WTC11 (cell line): ENCODE results near the gene CRYBB1.

ENCODE experiments used
- CBFB ChIP-seq: sonication (generic); formaldehyde crosslinking; IDR thresholded peaks from 2 replicates; pipeline ENCODE4 v1.8.1; 2022; ENCODE audit warnings: mild to moderate bottlenecking, low read depth, missing genetic modification reagents
- CTCF ChIP-seq: fragments of 200-600 bp; IDR thresholded peaks from 2 replicates; pipeline ENCODE4 v1.8.0; 2022; ENCODE audit warnings: antibody characterized with exemption
- ETV6 ChIP-seq: sonication (generic); formaldehyde crosslinking; IDR thresholded peaks from 2 replicates; pipeline ENCODE4 v1.8.1; 2022; ENCODE audit warnings: mild to moderate bottlenecking, missing genetic modification reagents
- GABPB1 ChIP-seq: sonication (generic); formaldehyde crosslinking; IDR thresholded peaks from 2 replicates; pipeline ENCODE4 v1.8.1; 2023; ENCODE audit warnings: mild to moderate bottlenecking, missing genetic modification reagents
- JUN ChIP-seq: sonication (generic); formaldehyde crosslinking; IDR thresholded peaks from 2 replicates; pipeline ENCODE4 v1.8.0; 2023; ENCODE audit warnings: mild to moderate bottlenecking, missing genetic modification reagents
- KAT7 ChIP-seq: sonication (generic); formaldehyde crosslinking; IDR thresholded peaks from 2 replicates; pipeline ENCODE4 v1.8.1; 2023; ENCODE audit warnings: missing genetic modification reagents, mild to moderate bottlenecking, borderline replicate concordance
- TF ChIP-seq, protein P1 (sequence below): sonication (generic); formaldehyde crosslinking; IDR thresholded peaks from 2 replicates; pipeline ENCODE4 v1.8.1; 2022; ENCODE audit warnings: low read depth, missing genetic modification reagents, borderline replicate concordance

GRCh38 chr22:26658161-26658560, 40.3 kb upstream of the CRYBB1 start:
- TF ChIP-seq ETV6 (no peak), CBFB (CRISPR knock-in tag) (no peak; the same call in 1 of the 2 replicates), KAT7 (CRISPR knock-in tag) (no peak), CTCF (no peak), GABPB1 (CRISPR knock-in tag) (no peak), JUN (CRISPR knock-in tag) (no peak)
- TF ChIP-seq, protein P1, sequence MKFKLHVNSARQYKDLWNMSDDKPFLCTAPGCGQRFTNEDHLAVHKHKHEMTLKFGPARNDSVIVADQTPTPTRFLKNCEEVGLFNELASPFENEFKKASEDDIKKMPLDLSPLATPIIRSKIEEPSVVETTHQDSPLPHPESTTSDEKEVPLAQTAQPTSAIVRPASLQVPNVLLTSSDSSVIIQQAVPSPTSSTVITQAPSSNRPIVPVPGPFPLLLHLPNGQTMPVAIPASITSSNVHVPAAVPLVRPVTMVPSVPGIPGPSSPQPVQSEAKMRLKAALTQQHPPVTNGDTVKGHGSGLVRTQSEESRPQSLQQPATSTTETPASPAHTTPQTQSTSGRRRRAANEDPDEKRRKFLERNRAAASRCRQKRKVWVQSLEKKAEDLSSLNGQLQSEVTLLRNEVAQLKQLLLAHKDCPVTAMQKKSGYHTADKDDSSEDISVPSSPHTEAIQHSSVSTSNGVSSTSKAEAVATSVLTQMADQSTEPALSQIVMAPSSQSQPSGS (CRISPR knock-in tag): no peak
